ENCODE results near the gene SAT2.
A peak's percentile ranks its signal among the peaks of the same experiment; 100 is the strongest.

Gene SAT2

DNA sequence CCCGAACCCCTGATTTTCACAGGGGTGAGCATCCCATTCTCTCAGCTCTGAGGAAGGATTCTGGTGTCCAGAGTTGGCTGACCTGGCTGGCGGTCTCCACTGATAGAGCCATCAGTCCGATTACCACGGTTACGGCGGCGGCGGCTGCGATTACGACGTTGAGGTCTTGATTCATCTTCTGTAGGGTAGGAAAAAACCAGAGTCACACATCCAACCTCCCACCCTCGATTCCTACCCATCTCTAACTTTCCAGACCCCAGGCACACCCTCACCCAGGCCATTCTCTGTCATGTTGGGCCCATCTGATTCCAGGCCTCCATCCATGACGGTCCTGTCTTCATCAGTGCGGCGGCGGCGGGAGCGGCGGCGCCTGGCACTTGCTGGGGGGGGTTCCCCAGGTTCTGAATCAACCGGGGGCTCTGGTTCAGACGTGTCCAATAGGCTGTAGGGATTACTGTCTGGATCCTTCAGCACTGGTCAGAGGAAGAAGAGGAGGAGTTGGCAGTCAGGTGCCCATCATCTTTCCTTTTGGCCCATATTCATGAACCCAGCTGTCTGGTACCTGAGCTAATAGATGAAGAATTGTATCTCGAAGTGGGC, 35.1 kb downstream of the SAT2 start:
- no peak for DNase-seq (ENCODE audit: low read depth, low spot score)

DNA sequence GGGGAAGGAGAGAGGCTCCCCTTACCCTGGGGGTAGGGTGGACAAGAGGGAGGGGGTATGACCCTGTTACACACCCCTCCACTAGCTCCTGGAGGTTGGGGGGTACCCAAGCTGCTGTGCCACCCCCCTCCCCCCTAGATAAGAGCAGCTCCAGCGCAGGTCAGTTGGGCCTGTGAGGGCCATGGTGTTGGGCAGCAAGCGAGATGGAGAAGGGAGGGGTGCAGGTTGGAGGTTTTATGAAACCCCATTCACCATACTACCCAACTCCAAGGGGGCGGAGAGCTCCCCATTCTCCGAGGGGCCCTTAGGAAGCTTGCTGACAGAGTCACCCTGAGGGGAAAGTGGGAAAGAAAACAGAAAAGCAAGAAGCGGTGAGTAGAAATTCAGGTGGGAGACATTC, 36.0 kb downstream of the SAT2 start:
- no peak for DNase-seq (ENCODE audit: low read depth, low spot score)

DNA sequence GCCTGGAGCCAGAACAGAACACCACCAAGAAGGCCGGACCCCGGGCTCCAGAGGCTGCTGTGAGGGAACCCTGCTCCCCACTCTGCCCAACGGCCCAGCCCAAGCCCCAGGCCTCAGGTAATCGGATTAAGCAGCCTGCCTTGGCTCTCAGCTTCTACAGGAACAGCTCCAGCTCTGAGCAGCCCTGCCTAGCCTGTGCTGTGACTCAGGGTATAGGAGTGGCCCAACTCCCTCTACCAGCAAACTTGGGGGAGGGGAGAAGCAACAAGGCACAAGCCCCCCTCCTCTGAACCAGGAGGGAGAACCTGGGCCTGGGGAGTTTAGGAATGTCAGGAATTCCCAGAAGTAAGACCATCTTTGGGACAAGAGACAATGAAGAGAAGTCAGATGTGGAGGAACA, 36.9 kb downstream of the SAT2 start:
- no peak for DNase-seq (ENCODE audit: low read depth, low spot score)

DNA sequence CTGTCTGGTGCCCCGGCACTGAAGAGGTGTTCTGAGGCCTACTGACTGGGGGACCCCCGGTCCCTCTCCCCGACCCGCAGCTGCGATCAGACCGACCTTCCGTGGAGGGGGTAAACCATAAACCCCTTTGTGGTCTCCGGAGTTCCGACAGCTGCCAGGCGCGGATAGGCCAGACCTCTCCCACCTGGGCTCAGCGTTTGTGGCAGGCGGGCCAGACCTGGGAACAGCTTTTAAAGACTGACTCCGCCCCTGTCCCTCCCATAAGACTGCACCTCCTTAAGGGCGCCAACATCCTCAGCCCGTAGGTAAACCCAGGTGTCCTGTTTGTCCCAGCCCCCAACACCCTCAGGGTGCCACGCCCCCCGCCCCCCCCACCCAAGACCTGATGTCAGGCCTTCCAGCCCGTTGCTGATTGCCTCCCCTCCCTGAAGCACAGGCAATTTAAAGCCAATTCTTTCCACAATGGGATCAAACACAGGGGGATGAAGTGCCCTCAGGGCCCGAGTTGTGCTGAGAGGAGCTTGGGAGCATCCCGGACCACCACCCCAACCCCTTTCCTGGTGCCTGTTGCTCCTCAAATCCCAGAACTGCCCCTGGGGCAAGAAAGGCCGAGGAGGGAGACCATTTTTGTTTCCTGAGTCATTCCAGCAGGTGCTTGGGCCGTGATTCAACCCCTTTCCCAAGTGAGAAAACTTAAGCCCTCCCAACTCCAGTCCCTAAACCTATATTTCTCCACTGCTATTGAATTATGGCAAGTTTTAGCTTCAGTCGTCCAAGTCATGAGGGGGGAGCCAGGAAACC, 37.5 kb downstream of the SAT2 start, which contains the start of gene SOX15:
TSS of gene SOX15 (minus strand) at position 204 of the 801 bp plus-strand sequence. CDS start 418 bp downstream, outside the sequence.
- DNase-seq (ENCODE audit: low read depth, low spot score), result no peak

DNA sequence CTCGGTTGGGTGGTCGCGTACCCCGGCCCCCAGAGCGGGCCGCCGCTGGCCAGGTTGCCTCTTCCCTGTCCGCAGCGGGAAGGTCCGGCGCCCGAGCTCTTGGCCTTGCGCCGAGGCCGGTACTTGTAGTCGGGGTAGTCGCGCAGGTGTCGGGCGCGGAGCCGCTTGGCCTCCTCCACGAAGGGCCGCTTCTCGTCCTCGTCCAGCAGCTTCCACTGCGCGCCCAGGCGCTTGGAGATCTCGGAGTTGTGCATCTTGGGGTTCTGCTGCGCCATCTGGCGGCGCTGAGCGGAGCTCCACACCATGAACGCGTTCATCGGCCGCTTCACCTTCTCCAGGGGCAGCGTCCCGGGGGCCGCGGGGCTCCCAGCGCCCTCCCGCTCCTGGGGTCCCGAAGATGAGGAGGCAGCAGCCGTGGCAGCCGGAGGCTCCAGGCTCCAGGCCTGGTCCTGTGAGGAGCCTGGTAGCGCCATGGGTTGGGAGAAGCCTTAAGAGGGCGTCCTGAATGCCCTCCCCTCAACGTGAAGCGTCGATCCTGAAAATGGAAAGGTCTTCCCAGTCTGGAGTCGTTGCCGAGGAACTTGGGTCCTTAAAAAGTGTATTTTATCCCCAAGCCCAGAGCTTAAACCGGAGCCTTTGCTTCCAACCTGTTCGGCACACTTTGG, 38.3 kb downstream of the SAT2 start:
- DNase-seq (ENCODE audit: low read depth, low spot score), result no peak

DNA sequence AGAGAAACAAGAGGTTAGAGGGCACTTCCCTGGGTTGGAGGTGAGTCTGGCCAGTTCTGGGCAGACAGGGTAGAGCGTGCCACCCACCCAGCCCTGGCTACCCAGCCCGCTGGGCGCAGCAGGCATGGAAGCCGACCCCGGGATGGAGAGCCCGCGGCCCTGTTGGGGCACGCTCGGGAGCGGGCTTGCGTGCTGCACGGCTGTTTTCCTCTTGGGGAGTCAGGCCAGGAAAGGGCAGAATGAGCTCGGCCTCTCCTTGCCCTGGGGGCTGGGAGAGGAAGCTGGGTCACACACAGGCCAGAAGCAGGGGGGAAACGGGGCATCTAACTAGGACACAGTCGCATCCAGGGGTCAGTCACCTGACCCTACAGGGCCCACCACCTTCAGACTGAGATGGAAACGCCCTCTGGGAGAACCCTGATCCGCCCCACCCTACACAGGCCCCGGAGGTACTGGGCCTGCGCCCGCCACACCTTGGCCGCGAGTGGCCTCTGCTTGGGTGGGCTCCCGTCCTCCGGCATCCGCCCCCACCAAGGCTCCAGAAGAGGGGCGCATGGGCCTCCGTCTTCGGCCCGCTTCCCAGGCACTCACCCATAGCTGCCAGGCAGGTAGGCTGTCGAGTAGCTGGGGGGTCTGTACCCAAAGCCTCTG, 38.9 kb downstream of the SAT2 start:
- DNase-seq (ENCODE audit: low read depth, low spot score), result no peak

DNA sequence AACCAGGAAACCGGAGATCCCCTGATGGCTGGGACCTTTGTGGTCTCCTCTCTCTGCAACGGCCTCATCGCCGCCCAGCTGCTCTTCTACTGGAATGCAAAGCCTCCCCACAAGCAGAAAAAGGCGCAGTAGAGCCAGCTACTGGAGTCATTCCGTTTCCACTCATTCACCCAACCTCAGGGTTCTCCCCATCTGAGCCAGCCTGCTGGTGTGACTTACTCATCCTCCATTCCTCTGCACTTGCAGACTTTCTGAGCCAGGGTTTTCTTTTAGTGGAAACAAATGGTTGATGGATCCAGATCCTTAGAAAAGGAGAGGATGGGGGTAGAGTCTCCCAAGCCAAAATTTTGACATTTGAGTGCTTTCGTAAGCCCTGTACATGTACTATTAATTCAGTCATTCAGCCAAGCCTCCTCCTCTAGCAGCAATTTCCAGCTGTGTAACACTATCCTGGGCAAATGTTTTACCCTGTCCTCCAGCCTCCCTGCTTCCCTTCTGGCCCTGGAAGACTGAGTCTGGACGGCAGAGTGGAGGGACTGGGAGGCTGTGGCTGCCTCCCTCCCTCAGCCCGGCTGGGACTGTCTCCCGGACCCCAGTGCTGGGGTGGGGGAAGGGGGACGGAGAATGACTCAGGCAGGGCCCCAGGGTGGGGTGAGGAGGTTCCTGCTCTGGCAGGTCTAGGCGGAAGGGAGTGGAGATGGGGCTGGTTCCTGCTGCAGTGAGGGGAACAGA, 40.0 kb downstream of the SAT2 start:
- DNase-seq (ENCODE audit: low read depth, low spot score), result no peak

DNA sequence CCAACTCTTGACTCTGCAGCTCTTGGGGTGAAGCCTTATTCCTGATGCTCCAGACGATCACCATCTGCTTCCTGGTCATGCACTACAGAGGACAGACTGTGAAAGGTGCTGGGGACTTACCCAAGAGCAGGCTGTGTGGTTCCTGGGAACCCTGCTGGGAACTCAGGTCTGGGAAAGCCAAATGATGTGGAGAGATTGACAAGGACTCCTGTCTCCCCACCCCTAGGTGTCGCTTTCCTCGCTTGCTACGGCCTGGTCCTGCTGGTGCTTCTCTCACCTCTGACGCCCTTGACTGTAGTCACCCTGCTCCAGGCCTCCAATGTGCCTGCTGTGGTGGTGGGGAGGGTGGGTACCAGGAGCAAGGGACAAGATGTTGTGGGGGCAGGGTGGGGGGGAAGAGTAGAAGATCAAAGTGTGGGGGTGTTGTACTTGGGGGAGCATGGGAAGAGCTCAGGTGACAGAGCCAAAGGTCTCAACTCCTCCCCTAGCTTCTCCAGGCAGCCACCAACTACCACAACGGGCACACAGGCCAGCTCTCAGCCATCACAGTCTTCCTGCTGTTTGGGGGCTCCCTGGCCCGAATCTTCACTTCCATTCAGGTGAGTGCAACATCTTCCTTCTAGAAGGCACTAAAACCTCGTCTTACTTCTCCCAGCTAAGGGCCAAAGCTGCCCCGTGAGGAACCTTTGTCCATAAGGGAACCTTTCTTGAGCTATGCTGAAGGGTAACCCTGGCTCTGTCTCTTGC, 40.8 kb downstream of the SAT2 start:
- no peak for DNase-seq (ENCODE audit: low read depth, low spot score)

DNA sequence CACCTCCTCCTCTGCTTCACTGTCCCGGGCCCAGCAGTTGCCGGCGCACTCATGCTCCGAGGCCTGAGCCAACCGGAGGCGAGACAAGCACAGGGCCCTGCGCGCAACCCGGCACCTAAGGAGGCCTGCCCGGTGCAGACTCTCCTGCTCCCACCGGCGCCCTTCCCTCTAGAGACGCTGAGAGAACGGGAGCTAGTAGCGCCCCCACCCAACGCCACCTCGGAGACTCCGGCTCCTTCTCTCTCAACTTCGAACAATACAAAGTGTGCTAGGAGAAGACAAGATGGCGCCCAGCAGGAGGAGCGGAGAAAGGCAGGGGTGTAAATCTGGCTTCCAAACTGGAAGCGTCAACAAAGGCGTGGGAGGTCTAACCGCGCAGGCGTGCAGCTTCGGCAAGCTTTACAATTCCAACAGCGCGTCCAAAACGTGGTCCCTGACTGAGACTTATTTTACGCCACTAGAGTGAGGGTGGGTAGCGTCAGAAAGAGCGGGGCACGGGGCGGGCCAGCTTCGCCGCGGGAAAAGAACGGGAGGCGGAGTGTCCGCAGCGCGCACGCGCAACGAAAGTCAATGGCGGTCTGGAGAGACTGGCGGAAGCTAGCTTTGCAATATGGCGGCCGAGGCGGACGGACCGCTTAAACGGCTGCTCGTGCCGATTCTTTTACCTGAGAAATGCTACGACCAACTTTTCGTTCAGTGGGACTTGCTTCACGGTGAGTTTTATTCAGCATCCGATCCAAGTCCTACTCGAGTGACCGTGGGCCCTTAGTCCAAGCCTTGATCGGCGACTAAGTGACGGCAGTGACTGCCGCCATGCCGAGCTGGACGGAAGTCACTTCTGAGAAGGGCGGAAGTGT, 44.1 kb downstream of the SAT2 start, which contains the start of gene MPDU1:
TSS of gene MPDU1 (plus strand) at position 600 of the 857 bp plus-strand sequence. CDS start at position 611, 11 bp downstream.
- DNase-seq (ENCODE audit: low read depth, low spot score), result peak; percentile 87

DNA sequence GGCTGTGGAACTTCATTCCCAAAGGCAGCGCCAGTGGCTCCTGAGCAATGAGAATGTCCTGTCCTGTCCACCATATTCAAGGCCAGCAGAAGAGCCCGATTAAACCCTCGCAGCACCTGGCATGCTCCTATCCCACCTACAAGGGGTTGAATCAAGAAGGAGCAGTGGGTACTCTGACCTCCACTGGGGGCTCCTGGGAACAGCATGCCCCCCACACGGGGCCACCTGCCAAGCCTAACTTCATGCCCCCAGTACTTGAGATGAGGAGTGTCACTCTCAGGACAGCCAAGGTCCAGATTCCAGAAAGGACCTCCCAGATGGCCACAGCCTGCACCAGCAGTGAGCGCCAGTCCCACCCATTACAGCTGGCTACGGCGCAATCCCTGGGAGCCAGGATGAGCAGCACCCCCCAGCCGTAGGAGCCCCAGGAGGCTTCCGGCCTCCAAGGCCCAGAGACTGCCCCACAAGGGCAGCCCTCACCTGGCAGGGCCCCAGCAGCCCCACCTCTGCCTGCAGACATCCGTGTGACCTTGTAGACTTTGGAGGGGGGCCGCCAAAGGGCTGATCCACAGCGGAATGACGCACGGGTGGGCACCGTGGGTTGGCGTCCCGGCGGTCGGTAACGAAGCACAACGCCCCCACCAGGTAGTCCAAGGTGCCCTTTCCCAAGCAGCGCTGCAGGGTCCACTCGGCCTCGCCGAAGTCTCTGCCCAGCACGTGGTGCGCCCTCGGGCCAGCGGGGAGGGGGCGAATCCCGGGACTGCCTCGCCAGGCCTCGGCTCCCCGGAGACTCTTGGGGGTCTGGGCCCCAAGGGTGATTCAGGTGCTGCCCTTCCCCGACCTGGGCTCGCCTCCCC, 45.0 kb downstream of the SAT2 start:
- DNase-seq (ENCODE audit: low read depth, low spot score), result no peak

DNA sequence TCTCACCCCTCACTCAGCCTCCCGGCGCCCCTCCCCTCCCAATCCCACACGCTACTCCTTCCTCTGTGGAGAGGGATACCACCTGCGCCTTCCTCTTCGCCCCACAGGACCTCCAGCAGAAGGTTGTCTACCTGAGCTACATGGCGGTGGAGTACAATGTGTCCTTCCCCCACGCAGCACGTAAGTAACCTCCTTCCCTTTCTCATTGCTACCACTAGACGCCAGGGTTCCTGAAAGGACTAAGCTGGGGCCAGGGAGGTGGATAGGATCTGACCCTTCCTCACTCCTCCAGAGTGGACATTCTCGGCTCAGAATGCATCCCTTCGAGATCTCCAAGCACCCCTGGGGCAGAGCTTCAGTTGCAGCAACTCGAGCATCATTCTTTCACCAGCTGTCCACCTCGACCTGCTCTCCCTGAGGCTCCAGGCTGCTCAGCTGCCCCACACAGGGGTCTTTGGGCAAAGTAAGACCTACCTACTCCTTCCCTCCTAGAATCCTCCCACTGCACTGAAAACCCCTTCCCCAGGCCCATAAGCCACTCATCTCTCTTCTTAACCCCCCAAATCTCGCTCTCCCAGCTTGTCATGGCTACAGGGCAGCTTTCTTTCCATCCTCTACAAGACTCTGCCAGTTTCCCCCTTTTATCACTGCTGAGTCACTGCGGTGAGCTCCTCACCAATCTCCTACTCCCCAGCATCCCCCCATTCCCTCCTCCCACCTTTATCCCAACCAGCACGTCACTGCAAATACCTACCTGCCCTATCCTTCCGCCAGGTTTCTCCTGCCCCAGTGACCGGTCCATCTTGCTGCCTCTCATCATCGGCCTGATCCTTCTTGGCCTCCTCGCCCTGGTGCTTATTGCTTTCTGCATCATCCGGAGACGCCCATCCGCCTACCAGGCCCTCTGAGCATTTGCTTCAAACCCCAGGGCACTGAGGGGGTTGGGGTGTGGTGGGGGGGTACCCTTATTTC, 46.7 kb downstream of the SAT2 start:
- DNase-seq (ENCODE audit: low read depth, low spot score), result no peak

DNA sequence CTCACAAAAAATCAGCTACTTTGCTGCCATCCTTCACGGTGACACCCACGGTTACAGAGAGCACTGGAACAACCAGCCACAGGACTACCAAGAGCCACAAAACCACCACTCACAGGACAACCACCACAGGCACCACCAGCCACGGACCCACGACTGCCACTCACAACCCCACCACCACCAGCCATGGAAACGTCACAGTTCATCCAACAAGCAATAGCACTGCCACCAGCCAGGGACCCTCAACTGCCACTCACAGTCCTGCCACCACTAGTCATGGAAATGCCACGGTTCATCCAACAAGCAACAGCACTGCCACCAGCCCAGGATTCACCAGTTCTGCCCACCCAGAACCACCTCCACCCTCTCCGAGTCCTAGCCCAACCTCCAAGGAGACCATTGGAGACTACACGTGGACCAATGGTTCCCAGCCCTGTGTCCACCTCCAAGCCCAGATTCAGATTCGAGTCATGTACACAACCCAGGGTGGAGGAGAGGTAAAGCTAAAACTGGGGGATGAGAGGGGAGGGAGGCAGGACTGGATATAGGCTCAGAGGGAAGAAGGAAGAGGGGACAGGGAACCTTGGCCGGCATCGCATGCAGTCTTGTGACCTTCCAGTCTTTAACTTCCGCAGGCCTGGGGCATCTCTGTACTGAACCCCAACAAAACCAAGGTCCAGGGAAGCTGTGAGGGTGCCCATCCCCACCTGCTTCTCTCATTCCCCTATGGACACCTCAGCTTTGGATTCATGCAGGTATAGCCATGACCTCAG, 47.6 kb downstream of the SAT2 start:
- DNase-seq (ENCODE audit: low read depth, low spot score), result no peak

DNA sequence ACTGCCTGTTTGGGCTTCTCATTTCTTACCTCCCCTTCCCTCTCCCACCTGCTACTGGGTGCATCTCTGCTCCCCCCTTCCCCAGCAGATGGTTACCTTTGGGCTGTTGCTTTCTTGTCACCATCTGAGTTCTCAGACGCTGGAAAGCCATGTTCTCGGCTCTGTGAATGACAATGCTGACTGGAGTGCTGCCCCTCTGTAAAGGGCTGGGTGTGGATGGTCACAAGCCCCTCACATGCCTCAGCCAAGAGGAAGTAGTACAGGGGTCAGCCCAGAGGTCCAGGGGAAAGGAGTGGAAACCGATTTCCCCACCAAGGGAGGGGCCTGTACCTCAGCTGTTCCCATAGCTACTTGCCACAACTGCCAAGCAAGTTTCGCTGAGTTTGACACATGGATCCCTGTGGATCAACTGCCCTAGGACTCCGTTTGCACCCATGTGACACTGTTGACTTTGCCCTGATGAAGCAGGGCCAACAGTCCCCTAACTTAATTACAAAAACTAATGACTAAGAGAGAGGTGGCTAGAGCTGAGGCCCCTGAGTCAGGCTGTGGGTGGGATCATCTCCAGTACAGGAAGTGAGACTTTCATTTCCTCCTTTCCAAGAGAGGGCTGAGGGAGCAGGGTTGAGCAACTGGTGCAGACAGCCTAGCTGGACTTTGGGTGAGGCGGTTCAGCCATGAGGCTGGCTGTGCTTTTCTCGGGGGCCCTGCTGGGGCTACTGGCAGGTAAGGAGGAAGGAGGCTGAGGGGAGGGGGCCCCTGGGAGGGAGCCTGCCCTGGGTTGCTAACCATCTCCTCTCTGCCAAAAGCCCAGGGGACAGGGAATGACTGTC, 48.4 kb downstream of the SAT2 start, which contains the start of gene CD68:
TSS of gene CD68 (plus strand) at position 638 of the 833 bp plus-strand sequence. CDS start at position 678, 40 bp downstream.
- no peak for DNase-seq (ENCODE audit: low read depth, low spot score)

DNA sequence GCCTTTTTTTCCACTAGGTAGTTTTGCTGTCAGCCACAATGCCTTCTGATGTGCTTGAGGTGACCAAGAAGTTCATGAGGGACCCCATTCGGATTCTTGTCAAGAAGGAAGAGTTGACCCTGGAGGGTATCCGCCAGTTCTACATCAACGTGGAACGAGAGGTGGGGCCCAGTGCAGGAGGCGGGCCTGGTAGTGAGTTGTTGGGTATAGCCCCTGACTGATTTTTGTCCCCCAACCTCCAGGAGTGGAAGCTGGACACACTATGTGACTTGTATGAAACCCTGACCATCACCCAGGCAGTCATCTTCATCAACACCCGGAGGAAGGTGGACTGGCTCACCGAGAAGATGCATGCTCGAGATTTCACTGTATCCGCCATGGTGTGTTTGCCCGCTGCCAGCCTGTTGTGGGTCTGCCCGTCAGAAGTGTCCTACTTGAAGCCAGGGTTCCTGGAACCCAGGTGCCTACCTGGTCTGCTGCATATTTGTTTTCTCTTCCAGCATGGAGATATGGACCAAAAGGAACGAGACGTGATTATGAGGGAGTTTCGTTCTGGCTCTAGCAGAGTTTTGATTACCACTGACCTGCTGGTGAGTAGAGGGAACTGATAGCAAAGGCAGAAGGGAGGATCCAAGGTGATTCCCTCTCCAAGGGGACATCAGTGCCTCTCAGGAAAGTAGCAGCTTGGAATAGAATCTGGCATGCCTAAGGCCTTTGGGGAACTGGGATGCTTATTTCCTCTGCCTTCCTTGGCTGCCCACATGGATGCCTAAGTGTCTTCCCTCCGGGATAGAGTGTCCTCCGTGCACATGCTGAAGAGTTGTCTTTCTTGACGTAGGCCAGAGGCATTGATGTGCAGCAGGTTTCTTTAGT, 50.1 kb downstream of the SAT2 start:
- DNase-seq (ENCODE audit: low read depth, low spot score), result no peak

DNA sequence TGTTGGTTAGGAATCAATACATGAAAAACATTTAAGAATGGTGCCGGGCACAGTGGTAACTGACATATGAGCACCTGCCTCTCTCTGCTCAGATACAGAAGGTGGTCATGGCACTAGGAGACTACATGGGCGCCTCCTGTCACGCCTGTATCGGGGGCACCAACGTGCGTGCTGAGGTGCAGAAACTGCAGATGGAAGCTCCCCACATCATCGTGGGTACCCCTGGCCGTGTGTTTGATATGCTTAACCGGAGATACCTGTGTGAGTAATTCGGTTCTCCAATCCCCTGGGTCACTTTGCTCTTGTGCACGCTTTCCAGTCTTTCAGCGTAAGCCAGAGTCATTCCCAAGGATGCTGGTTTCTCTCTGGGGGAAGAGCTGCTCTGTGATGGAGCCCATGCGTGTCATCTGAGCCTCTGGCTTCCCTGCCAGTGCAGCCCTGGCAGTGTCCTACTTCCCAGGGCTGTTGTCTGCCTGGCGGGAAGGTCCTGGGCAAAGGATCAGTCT, 51.1 kb downstream of the SAT2 start:
- no peak for DNase-seq (ENCODE audit: low read depth, low spot score)

Data from activated CD4-positive, CD25-positive, alpha-beta regulatory T cell treated with anti-CD3 and anti-CD28 coated beads, Interleukin-2, amount 50 U/mL, for 16 hours (primary cell).